ENCODE results near the gene EDNRB.
"Not testable (repeated sequence)": the region's sequence is repeated elsewhere in the genome, so short reads cannot be mapped to it uniquely, and the experiment has no call there.

The EDNRB gene

DNA sequence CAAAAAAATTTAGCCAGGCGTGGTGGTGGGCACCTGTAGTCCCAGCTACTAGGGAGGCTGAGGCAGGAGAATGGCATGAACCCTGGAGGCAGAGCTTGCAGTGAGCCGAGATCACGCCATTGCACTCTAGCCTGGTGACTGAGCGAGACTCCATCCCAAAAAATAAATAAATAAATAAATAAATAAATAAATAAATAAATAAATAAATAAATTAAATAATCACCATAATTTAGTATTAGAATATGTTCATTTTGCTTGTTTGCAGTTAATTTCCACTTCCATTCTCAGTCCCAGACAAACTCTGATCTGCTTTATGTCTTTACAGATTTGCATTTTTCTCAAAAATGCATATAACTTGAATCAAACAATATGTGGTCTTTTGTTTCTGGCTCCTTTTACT is 70.6 kb downstream of the EDNRB start:
- not testable (repeated sequence) for DNase-seq (ENCODE audit: extremely low read depth in 1 of 2, low read depth in 1 of 2)

DNA sequence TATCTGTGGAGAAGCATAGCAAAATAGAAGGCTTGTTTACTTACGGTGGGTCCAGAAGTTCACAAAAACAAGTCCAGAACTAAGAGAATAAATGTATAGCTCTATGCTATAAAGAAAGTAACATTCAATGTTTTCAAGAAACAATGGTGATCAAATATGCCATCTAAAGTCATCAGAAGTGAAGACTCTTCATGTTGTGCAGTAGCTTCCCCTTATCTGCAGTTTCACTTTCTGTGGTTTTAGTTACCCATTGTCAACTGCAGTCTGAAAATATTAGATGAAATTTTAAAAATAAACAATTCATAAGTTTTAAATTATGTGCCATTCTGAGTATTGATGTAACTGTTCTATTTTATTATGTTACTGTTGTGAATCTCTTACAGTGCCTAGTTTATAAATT is 72.5 kb downstream of the EDNRB start:
- no peak for DNase-seq (ENCODE audit: extremely low read depth in 1 of 2, low read depth in 1 of 2)

All from stimulated activated CD8-positive, alpha-beta memory T cell treated with anti-CD3 and anti-CD28 coated beads, Interleukin-7, amount 100 ng/mL, for 48 hours (primary cell).